ENCODE measurements around the gene SNIP1.
A peak's percentile ranks its signal among the peaks of the same experiment; 100 is the strongest.
"Not testable (repeated sequence)": the region's sequence is repeated elsewhere in the genome, so short reads cannot be mapped to it uniquely, and the experiment has no call there.

The SNIP1 gene

GRCh38 chr1:37553927-37554808, at the start of gene SNIP1:
SNIP1 (minus strand) TSS chr1:37554293; CDS start chr1:37554229, 64 bp downstream.
- peak; percentile 80 to 85 for DNase-seq (ENCODE audit: low read depth in 1 of 2, low spot score in 1 of 2)

DNA sequence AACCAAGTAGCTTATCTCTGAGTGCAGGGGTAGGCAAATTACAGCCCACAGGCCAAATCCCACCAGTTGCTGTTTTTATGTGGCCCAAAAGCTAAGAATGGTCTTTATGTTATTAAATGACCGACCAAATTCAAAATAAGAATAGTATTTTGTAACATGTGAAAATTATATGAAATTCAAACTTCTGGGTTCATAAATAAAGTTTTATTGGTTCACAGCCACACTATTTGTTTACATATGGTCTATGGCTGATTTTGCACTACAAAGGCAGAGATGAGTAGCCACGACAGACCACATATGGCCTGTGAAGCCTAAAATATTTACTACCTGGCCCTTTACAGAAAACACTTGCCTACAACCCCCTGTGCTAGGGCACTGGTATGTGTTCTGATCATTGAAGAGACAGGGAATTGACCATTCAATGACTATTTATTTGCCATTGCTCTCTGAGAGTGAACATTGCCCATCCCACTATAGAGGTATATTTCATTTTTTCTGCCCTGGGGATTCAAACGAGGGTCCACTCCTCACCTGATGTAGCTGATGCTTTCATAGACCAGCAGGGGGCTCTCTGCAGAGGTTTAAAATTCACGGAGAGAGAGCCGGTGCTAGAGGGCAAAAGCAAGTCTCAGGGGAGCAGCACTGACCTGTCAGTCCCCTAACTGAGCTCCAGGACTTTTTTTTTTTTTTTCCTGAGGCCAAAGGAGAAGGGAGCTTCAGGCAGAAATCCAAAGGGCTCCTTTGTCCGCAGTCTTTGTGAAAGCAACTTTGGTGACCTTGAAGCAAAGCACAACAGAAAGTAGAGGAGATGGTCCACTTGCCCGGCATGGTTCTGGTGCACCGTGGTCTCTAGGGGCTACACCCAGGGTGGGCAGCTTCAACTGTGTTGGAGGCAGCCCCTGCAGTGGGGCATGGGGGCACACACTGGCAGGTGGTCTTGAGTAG, 48.9 kb upstream of the SNIP1 start:
- no peak for DNase-seq (ENCODE audit: low read depth in 1 of 2, low spot score in 1 of 2)

- DNase-seq (ENCODE audit: low read depth in 1 of 2, low spot score in 1 of 2), result no peak
Measured at GRCh38 chr1:37601441-37601840, 47.3 kb upstream of the SNIP1 start.

DNA sequence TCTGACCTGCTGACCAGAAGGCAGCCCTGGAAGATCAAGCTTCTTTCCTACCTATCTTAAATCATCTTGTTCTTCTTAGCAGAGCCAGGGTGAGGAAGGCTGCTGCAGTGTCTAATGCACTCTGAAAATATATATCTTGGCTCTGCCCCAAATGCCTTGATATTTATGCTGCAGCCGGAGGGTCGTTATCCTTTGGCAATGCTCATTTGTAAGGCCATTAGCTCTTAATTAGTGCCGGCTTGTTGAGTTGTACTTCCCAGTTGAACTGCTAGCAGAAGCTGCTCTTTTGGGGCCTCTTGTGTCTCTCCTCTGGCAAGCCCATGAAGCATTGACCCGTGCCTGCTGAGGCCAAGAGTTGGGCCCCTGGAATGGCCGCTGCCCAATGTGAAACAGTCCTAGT, 45.8 kb upstream of the SNIP1 start:
- DNase-seq (ENCODE audit: low read depth in 1 of 2, low spot score in 1 of 2), result no peak

DNA sequence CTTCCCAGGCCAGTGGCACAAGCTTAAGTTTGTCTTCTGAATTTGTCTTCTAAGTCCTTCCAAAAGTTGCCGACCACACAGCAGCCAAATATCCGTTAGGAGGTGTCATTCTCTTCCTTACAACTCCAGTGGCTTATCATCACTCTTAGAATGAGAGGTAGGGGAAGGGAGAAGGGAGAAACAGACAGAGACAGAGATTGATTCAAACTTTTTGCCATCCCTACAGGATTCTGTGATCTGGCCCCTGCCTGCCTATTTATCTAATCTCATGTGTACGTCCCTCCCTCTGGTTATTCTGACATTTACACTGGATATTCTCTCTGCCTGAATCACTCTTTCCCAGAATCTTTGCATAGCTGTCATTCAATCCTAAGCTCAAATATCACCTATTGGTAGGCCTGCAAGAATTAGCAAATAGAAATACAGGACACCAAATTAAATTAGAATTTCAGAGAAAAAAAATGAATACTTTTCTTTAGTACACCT, 42.1 kb upstream of the SNIP1 start:
- no peak for DNase-seq (ENCODE audit: low read depth in 1 of 2, low spot score in 1 of 2)

- DNase-seq (ENCODE audit: low read depth in 1 of 2, low spot score in 1 of 2), result peak; percentile 93 to 95
Measured at GRCh38 chr1:37595440-37596181, 41.5 kb upstream of the SNIP1 start, which contains the start of gene GNL2. GNL2 (minus strand) TSS chr1:37595937; CDS start chr1:37595822, 115 bp downstream.

GRCh38 chr1:37593726-37594125, 39.6 kb upstream of the SNIP1 start:
- no peak for DNase-seq (ENCODE audit: low read depth in 1 of 2, low spot score in 1 of 2)

GRCh38 chr1:37588939-37589338, 34.8 kb upstream of the SNIP1 start:
- DNase-seq (ENCODE audit: low read depth in 1 of 2, low spot score in 1 of 2), result no peak

DNA sequence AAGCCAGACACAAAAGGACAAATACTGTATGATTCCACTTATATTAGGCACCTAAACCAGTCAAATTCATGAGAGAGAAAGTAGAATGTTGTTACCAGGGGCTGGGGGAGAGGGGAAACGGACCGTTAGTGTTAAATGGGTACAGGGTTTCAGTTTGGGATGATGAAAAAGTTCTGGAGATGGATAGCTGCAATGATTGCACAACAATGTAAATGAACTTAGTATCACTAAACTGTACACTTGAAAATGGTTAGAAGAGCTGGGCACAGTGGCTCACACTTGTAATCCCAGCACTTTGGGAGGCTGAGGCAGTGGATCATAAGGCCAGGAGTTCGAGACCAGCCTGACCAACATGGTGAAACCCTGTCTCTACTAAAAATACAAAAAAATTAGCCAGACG, 30.5 kb upstream of the SNIP1 start:
- DNase-seq (ENCODE audit: low read depth in 1 of 2, low spot score in 1 of 2), result not testable (repeated sequence)

DNA sequence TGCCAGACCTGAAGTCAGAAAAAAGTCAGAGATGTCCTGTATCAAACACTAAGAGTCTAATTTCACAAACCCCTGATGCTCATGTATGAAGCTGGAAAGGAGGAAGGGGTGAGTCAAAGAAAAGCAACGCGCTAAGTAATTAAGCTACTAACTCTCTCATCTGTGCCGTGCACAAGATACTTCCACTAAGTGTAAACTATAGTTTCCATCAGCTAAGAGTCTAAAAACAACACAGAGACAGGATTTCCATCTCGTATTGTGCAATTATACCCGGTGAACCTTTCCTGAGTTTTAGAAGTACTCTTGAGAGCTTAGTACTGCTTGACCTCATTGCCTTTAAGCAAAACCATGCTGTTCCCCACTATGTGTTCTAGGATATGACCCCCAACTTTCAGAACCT, 21.6 kb upstream of the SNIP1 start:
- no peak for DNase-seq (ENCODE audit: low read depth in 1 of 2, low spot score in 1 of 2)

DNA sequence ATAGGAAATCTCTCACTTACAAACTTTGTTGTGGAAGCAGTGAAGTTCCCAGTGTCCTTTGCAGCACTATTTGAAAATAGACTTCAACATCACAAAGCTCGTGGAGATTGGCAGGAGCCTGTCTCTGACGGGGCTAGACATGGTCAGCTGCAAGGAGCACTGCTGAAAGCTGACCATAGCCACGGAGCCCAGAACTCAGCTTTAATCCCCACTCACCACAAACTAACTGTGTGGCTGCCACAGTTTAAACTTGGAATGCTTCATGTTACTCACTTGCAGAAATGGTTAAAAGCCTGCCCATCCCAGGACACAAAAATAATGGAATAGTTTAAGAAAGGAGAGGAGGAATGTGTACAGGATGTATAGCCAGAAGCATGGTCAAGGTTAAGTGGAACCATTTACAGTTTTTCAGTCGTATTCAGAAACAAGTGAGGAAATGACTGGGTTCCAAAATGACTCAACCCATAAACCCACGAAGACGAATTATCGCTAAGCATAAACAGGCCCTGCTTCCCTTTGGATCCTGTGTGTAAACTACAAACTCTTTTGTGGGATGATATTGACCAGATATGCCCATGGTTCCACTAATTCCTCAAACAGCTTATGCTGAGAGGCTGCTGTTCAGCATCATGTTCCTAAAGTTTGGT, 20.9 kb upstream of the SNIP1 start:
- DNase-seq (ENCODE audit: low read depth in 1 of 2, low spot score in 1 of 2), result no peak

- DNase-seq (ENCODE audit: low read depth in 1 of 2, low spot score in 1 of 2), result no peak
Measured at GRCh38 chr1:37570528-37571334, 16.6 kb upstream of the SNIP1 start.

DNA sequence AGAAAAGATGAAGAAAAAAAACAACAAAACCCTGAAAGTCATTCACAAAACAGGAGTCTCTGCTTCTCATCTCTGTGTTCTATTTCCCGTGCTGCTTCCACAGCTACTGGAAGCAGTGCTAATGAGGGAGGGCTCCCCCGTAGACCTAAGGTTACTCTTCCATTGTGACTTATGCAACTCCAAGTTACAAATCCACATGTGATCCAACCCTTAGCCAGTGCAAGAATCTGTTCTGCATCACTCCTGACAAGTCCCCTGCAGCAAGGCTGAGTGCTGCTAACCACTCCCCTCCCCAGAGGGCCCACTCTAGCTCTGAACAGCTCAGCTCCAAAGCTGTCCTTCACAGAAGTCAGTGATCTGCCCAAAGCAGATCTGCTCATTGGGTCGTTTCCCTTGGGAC, 12.9 kb upstream of the SNIP1 start:
- DNase-seq (ENCODE audit: low read depth in 1 of 2, low spot score in 1 of 2), result no peak

GRCh38 chr1:37564892-37565291, 10.8 kb upstream of the SNIP1 start:
- no peak for DNase-seq (ENCODE audit: low read depth in 1 of 2, low spot score in 1 of 2)

DNA sequence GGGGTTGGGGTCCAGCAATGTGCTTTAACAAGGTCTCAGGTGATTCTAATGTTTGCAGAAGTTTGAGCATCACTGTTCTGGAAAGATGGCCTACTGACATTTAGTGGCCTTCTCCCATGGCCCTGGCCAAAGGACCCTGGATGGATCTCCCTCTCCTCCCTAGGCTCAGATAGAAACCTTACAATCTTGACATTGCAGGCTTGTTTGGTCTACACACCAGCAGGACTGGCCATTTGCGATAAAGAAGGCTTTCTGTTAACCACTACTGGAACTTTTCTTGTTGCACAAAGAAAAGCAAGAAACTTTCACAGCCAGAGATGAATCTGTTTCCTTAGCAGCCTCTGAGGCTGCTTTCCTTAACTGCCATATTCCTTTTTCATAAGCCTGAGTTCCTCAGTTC, 8.9 kb upstream of the SNIP1 start:
- DNase-seq (ENCODE audit: low read depth in 1 of 2, low spot score in 1 of 2), result no peak

DNA sequence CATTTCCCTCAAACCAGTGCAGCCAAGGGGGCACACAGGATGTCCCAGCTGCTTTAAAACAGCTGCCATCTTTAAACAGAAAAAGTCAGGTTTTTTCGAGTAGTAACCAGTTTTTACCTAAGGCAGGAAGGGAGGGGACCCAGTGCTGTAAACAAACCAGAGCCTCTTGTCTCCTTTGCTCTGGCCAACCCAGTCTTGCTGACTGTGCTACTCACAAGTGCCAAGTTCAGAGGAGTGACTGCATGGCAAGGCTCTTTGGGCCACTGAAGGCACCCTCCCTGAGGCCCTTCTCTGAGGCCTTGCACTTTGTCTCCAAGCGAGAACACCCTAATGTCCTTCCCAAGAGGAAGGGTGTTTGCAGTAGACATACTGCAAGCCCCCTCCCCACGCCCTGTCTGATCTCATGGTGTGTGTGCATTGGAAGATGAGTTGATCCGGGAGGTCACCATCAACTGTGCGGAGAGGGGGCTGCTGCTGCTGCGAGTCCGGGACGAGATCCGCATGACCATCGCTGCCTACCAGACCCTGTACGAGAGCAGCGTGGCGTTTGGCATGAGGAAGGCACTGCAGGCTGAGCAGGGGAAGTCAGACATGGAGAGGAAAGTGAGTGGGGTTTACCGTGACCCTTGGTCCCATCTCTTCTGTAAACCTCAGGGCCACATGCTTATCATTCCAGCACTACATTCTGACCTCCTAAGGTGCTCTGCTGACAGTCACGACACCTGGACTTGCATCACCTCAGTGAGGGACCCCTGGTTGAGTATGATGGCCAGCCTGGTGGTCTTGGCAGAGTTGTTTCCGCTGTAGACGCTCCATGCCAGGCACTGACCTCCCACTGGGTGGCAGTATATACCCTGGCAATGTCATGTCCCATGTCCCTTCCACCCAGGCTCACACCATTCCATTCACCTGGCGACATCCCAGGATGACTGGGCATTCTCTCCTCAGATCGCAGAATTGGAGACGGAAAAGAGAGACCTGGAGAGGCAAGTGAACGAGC, 7.3 kb upstream of the SNIP1 start:
- DNase-seq (ENCODE audit: low read depth in 1 of 2, low spot score in 1 of 2), result no peak

GRCh38 chr1:37560401-37561132, 6.5 kb upstream of the SNIP1 start:
- no peak for DNase-seq (ENCODE audit: low read depth in 1 of 2, low spot score in 1 of 2)

DNA sequence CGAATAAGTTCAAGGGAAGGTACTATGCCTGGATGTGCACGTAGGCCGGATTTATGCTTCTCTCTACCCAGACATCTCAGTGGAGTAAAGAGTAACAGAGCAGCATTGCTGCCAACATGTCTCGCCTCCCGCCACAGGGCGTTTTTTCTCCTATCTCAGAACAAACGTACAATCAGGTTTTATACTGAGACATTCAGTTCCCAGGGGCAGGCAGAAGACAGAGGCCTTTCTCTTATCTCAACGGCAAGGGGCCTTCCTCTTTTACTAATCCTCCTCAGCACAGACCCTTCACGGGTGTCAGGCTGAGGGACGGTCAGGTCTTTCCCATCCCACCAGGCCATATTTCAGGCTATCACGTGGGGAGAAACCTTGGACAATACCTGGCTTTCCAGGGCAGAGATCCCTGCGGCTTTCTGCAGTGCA, 5.9 kb upstream of the SNIP1 start:
- not testable (repeated sequence) for DNase-seq (ENCODE audit: low read depth in 1 of 2, low spot score in 1 of 2)

Measured in activated T-helper 1 cell treated with anti-CD3 and anti-CD28 coated beads, Interleukin-2, amount 50 U/mL, for 16 hours (primary cell).